Embryonic facial prominence (tissue), 1 donor: ENCODE results near the gene PPP1R3C.
A peak's percentile ranks its signal among the peaks of the same experiment; 100 is the strongest.

Experiments
- DNase-seq: peaks from one replicate; pipeline ENCODE4 v3.0.0-alpha.2; 2016; ENCODE audit errors: extremely low spot score

The PPP1R3C gene

GRCh38 chr10:91601212-91601611, 31.7 kb downstream of the PPP1R3C start:
- no peak for DNase-seq

GRCh38 chr10:91598211-91598977, 34.5 kb downstream of the PPP1R3C start:
- DNase-seq = no peak

- no peak for DNase-seq
Measured at GRCh38 chr10:91597197-91597881, 35.5 kb downstream of the PPP1R3C start.

GRCh38 chr10:91596825-91597196, 36.1 kb downstream of the PPP1R3C start:
- no peak for DNase-seq

GRCh38 chr10:91593834-91594233, 39.0 kb downstream of the PPP1R3C start:
- DNase-seq = no peak

- DNase-seq = no peak
Measured at GRCh38 chr10:91593366-91593765, 39.5 kb downstream of the PPP1R3C start.

- no peak for DNase-seq
Measured at GRCh38 chr10:91592266-91592975, 40.5 kb downstream of the PPP1R3C start.

- peak; percentile 61 for DNase-seq
Measured at GRCh38 chr10:91591797-91592174, 41.1 kb downstream of the PPP1R3C start.

- DNase-seq = no peak
Measured at GRCh38 chr10:91590904-91591796, 41.7 kb downstream of the PPP1R3C start.

- peak; percentile 71 for DNase-seq
Measured at GRCh38 chr10:91590142-91590903, 42.5 kb downstream of the PPP1R3C start.

GRCh38 chr10:91589658-91590035, 43.2 kb downstream of the PPP1R3C start:
- no peak for DNase-seq

GRCh38 chr10:91589015-91589657, 43.7 kb downstream of the PPP1R3C start:
- DNase-seq = no peak

- no peak for DNase-seq
Measured at GRCh38 chr10:91587710-91588638, 44.9 kb downstream of the PPP1R3C start.

- DNase-seq = no peak
Measured at GRCh38 chr10:91582153-91582554, 50.7 kb downstream of the PPP1R3C start.

- DNase-seq = peak; percentile 40
Measured at GRCh38 chr10:91579329-91579985, 53.4 kb downstream of the PPP1R3C start.
